Tibial nerve (tissue), 4 donors: ENCODE measurements around the gene BIRC2.
"Not testable (repeated sequence)": the region's sequence is repeated elsewhere in the genome, so short reads cannot be mapped to it uniquely, and the experiment has no call there.

Experiments
- EP300 ChIP-seq, 2 donors: sonication (generic); formaldehyde crosslinking; IDR thresholded peaks; one replicate each; pipeline ENCODE4 v1.6.1; 2017; ENCODE audit warnings: antibody characterized with exemption in 2 of 2, mild to moderate bottlenecking in 1 of 2
- TF ChIP-seq, protein P1 (sequence below), 5 experiments: fragments of 200-600 bp in 3 of 5; fragments of 450-650 bp in 2 of 5; sonication (generic) in 3 of 5; IDR thresholded peaks; one replicate each; pipeline ENCODE4 v1.5.1; 2016 to 2019; ENCODE audit warnings: antibody characterized with exemption in 5 of 5, mild to moderate bottlenecking in 3 of 5, moderate library complexity in 2 of 5

GRCh38 chr11:102300837-102301236 lies 46.2 kb upstream of the BIRC2 start:
- TF ChIP-seq EP300 (IDR thresholded peaks at IDR 0.05) = not testable (repeated sequence)
- TF ChIP-seq, protein P1, sequence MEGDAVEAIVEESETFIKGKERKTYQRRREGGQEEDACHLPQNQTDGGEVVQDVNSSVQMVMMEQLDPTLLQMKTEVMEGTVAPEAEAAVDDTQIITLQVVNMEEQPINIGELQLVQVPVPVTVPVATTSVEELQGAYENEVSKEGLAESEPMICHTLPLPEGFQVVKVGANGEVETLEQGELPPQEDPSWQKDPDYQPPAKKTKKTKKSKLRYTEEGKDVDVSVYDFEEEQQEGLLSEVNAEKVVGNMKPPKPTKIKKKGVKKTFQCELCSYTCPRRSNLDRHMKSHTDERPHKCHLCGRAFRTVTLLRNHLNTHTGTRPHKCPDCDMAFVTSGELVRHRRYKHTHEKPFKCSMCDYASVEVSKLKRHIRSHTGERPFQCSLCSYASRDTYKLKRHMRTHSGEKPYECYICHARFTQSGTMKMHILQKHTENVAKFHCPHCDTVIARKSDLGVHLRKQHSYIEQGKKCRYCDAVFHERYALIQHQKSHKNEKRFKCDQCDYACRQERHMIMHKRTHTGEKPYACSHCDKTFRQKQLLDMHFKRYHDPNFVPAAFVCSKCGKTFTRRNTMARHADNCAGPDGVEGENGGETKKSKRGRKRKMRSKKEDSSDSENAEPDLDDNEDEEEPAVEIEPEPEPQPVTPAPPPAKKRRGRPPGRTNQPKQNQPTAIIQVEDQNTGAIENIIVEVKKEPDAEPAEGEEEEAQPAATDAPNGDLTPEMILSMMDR (IDR thresholded peaks at IDR 0.05) = not testable (repeated sequence)
